HG03575 (cell line): ENCODE data around the gene CLDN34.

Experiments used
- ATAC-seq: cut with Tn5 transposase; IDR thresholded peaks from one replicate; pipeline ENCODE4 v1.9.1; 2021; ENCODE audit not compliant: unreplicated experiment, insufficient number of reproducible peaks, low FRiP score; ENCODE audit errors: extremely low read depth

CLDN34 gene

DNA sequence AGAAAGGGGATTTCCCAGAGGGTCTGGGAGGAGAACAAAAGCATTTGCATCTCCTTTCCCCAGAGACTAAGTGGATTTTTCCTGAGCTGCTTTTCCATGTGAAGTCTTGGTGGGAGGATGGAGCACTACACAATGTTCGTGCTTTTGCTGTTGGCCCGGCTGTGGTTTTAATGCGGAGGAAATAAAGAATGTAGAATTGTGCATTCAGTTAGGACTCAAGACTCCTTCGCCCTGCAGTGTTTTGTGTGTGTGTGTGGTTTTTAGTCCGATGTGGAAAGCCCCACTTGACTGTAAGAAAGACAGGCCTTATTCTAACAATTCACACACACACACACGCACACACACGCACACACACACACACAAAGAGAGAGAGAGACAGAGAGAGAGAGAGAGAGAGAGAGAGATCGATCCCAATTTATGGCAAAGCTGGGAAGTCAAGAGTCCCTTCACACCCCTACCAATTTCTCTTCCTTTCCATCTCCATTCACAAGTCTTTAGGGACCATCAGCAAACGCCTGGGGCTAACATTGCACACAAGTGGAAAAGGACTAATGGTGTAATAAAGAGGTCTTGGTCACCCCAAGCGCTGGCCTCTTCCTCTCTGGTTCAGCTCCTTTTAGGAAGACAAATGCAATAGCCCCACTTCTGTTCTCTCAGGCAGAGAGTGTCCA lies 44.2 kb downstream of the CLDN34 start:
- ATAC-seq = no peak

DNA sequence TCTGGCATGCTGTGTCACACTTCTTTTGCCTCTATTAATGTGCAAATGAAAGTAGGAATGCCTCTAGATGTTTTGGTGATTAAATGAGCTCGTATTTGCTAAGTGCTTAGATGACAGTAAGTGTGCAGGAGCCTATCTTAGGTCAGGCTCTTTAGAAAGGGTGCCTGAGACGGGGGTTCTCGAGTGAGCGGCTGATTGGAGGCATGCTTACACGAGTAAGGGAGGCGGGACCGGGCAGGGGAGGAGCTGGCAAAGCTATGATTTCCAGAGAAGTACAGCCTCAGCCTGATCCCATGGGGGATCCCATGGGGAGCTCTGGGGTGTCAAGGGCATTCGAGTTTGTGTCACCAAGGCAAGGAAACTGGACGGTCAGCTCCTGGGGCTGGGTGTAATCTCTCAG lies 44.8 kb downstream of the CLDN34 start:
- ATAC-seq = no peak

DNA sequence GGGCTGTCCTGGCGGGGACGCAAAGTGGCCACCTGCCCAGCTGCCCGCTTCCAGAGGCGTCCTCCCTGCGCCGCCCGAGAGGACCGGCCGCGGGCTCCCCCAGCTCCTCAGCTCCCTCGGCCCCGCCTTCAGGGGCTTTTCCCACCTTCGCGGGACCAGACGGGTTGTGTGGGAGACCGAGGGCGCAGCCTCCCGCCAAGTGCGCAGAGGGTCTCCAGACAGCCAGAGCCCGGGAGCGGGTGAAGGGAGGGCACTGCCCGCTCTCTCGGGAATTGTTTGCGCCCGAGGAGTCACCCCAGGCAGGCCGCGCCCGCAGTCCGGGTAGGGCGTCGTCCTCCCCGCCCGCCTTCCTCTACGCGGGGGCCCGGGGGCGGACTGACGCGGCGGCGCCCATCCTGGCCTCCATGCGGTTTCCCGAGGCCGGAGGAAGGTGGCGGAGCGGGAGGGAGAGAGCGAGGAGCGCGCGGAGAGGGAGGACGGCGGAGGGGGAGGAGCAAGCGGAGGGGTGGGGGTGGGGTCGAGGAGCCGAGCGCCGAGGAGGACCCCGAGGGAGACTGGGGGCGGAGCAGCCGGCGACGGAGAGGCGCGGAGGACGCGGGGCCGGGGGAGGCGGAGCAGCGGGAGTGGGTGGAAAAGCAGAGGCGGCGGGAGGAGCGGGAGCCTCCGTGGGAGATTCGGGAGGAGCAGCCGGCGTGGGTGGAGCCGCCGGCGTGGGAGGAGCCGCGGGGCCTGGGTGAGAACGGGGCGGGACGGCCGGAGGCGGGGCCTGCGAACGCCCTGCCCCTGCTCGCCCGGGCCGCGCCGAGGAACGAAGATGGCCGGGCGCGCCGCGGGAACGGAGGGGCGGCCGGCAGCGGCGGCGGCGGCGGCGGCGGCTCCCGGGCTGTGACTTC lies 47.5 kb downstream of the CLDN34 start:
- no peak for ATAC-seq

DNA sequence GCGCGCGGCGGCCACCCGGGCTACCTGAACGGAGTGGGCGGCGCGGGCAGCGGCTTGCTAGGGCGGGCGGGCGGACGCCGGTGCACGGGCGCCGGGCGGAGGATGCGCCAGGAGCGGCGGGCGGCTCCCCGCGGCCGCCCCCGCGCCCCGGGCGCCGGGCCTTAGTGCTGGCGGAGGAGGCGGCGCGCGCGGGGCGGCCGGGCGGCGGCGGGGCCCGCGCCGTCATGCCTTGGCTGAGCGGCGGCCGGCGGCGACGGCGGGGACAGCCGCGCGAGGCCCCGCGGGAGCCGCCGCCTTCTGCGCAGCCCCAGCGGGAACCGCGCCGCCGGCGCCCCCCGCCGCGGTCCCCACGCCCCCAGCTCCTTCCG lies 48.2 kb downstream of the CLDN34 start:
- ATAC-seq = no peak

DNA sequence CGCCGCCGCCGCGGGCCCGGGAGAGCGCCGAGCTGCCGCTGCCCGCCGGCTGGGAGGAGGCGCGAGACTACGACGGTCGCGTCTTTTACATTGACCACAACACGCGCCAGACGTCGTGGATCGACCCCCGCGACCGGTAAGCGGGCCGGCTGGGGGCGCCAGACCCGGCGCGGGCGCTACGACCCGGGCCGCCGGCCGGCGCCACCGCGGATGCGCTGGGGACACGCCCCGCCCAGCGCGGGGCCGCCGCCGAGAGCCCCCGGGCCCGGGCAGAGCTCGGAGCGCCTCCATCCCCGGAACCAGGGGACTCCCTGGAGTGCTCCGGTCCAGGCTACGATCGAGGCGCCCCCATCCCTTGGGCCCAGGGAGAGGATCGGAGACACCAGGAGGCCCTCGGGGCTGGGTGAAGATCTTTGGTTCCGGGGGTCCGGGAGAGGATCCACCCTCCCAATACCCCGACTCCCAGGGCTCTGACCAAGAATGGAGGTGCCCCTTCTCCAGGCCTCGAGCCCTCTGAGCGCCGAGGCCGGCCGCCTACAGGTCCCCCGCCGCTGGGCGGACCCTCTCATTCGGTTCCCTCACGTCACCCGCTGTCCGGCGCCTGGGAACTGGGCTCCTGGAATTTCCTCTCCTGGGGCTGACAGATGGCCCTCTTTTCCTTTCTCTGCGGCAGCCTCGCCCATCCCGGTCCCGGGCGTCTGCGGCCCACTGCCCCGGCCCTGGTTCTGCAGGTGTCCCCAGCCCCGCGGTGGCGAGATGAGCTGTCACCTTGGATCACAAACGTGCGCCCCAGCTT lies 48.8 kb downstream of the CLDN34 start:
- no peak for ATAC-seq

DNA sequence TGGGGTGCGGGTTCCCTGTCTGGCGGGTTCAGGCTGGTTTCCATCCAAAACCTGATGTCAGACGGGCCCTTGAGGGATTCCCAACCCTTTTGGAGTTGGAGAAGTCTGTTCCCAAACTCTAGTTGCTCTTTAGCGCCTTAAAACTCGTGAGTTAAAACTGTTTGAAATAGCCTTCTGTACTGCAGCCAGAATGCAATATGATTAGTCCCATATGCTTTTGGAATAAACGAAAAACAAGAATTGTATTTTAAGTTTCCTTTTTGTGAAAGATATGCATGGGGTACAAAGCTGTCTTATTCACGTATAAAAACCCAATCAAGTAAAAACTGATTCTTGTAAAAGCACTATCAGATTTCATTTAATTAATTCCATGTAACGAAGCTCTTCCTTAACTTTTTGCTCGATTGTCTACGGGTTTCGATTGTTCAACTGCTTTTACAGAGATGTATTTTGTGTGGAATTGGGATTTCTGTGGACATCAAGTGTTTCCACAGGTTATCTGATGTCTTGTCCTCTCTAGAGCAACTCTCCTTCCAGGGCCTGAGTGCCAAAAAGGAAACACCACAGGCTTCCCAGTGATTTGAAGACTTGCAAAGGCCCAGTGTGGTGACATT lies 49.5 kb downstream of the CLDN34 start:
- ATAC-seq = no peak

DNA sequence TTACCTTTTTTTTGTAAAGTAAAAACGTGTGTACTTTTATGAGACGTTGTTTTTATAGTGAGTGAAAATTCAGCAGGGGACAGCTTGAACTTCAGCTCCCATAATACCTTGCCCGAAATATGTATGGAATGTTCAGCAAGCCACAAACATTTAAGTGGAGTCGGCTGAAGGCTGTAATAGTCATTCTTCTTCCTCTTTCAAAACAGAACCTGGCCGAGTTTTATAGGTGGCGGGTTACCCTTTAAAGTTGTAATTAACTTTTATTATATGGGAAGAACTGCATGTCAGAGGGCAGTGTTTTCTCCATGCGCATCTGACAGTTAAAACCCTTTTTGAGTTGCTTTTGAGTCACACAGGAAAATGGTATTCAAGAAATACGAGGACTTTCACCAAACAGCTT lies 50.7 kb downstream of the CLDN34 start:
- ATAC-seq = no peak
